ENCODE data around the gene ZSCAN2. TPM values are rescaled to one million over a fixed set of nuclear protein-coding genes. Genes with fewer than 3 reads are reported as not detected.

ZSCAN2 gene
- total RNA-seq, 2 donors from 2014 or later = 2.8 to 4.6 TPM

- Histone ChIP-seq H3K4me3 (no peak overlapping the region), H3K36me3 (no peaks in the 10 kb centered on the region), H3K4me1 (ENCODE audit: control insufficient read depth in 1 of 2, low read depth in 2 of 2) (no peaks in the 10 kb centered on the region), H3K9me3 (no peaks in the 10 kb centered on the region), H3K27ac (no peak overlapping the region), H3K27me3 (replicated peaks; ENCODE audit: insufficient read depth) (no peaks in the 10 kb centered on the region)
- DNase-seq (ENCODE audit: low spot score) = no peak
- ATAC-seq (ENCODE audit: insufficient number of reproducible peaks, low FRiP score, low read depth) = no peak
- TF ChIP-seq CTCF (IDR thresholded peaks at IDR 0.05) = no peak
These were observed 5.1 kb upstream of the ZSCAN2 start for GRCh38 chr15:84595660-84596059.

- Histone ChIP-seq H3K27me3 (replicated peaks; ENCODE audit: insufficient read depth) (no peaks in the 10 kb centered on the region), H3K4me1 (ENCODE audit: control insufficient read depth in 1 of 2, low read depth in 2 of 2) (peaks cover 0 to 9% of the 10 kb centered on the region in 2 donors), H3K27ac (no peak overlapping the region), H3K36me3 (no peaks in the 10 kb centered on the region), H3K9me3 (no peaks in the 10 kb centered on the region), H3K4me3 (no peak overlapping the region)
- no peak for TF ChIP-seq CTCF (IDR thresholded peaks at IDR 0.05)
- DNase-seq (ENCODE audit: low spot score) = no peak
- ATAC-seq (ENCODE audit: insufficient number of reproducible peaks, low FRiP score, low read depth) = no peak
These were observed 3.5 kb upstream of the ZSCAN2 start for GRCh38 chr15:84597296-84597695.

GRCh38 chr15:84598250-84598649 lies 2.6 kb upstream of the ZSCAN2 start:
- Histone ChIP-seq H3K27me3 (replicated peaks; ENCODE audit: insufficient read depth) (no peaks in the 10 kb centered on the region), H3K9me3 (no peaks in the 10 kb centered on the region), H3K4me1 (ENCODE audit: control insufficient read depth in 1 of 2, low read depth in 2 of 2) (peaks cover 0 to 9% of the 10 kb centered on the region in 2 donors), H3K4me3 (no peak overlapping the region), H3K36me3 (no peaks in the 10 kb centered on the region), H3K27ac (peak overlapping the region in 1 of 2 donors; percentile 9)
- TF ChIP-seq CTCF (IDR thresholded peaks at IDR 0.05) = no peak
- DNase-seq (ENCODE audit: low spot score) (no peak), ATAC-seq (ENCODE audit: insufficient number of reproducible peaks, low FRiP score, low read depth) (no peak)

GRCh38 chr15:84598993-84599392 lies 1.8 kb upstream of the ZSCAN2 start:
- no peak overlapping the region for H3K4me3 ChIP-seq
- peak; percentile 43 for TF ChIP-seq CTCF (IDR thresholded peaks at IDR 0.05)
- DNase-seq (ENCODE audit: low spot score) (no peak), ATAC-seq (ENCODE audit: insufficient number of reproducible peaks, low FRiP score, low read depth) (no peak)
- no peaks in the 10 kb centered on the region for H3K27me3 ChIP-seq (replicated peaks; ENCODE audit: insufficient read depth)
- H3K36me3 ChIP-seq = no peaks in the 10 kb centered on the region
- H3K27ac ChIP-seq = no peak overlapping the region
- H3K4me1 ChIP-seq (ENCODE audit: control insufficient read depth in 1 of 2, low read depth in 2 of 2) = peaks cover 0 to 9% of the 10 kb centered on the region in 2 donors
- no peaks in the 10 kb centered on the region for H3K9me3 ChIP-seq

- H3K27ac ChIP-seq = peak overlapping the region in 1 of 2 donors; percentile 29
- ATAC-seq (ENCODE audit: insufficient number of reproducible peaks, low FRiP score, low read depth) (no peak), DNase-seq (ENCODE audit: low spot score) (no peak)
- H3K4me1 ChIP-seq (ENCODE audit: control insufficient read depth in 1 of 2, low read depth in 2 of 2) = peaks cover 0 to 9% of the 10 kb centered on the region in 2 donors
- no peak for TF ChIP-seq CTCF (IDR thresholded peaks at IDR 0.05)
- H3K27me3 ChIP-seq (replicated peaks; ENCODE audit: insufficient read depth) = no peaks in the 10 kb centered on the region
- no peaks in the 10 kb centered on the region for H3K36me3 ChIP-seq
- no peaks in the 10 kb centered on the region for H3K9me3 ChIP-seq
- peak overlapping the region; percentile 83 for H3K4me3 ChIP-seq
These were observed 903 bp upstream of the ZSCAN2 start for GRCh38 chr15:84599906-84600305.

Measured in thoracic aorta (tissue), 2 donors.